ENCODE measurements around the gene GPR162.

The GPR162 gene

DNA sequence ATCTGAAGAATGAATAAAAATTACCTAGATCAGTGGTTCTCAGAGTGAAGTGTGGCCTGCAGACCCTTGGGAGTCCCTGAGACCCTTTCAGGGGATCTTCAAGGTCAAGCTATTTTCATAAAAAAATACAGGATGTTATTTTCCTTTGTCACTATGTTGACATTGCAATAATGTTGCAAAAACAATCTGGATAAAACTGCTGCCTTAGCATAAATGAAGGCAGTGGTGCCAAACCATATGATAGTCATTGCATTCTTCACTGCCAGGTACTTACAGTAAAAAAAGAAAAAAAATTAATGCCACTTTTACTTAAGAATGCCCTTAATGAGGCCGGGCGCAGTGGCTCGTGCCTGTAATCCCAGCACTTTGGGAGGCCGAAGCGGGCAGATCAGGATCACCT lies 34.3 kb upstream of the GPR162 start:
- in situ Hi-C loops (cut with HindIII; ENCODE audit: low sequenced_read_pairs) = no loop called here

DNA sequence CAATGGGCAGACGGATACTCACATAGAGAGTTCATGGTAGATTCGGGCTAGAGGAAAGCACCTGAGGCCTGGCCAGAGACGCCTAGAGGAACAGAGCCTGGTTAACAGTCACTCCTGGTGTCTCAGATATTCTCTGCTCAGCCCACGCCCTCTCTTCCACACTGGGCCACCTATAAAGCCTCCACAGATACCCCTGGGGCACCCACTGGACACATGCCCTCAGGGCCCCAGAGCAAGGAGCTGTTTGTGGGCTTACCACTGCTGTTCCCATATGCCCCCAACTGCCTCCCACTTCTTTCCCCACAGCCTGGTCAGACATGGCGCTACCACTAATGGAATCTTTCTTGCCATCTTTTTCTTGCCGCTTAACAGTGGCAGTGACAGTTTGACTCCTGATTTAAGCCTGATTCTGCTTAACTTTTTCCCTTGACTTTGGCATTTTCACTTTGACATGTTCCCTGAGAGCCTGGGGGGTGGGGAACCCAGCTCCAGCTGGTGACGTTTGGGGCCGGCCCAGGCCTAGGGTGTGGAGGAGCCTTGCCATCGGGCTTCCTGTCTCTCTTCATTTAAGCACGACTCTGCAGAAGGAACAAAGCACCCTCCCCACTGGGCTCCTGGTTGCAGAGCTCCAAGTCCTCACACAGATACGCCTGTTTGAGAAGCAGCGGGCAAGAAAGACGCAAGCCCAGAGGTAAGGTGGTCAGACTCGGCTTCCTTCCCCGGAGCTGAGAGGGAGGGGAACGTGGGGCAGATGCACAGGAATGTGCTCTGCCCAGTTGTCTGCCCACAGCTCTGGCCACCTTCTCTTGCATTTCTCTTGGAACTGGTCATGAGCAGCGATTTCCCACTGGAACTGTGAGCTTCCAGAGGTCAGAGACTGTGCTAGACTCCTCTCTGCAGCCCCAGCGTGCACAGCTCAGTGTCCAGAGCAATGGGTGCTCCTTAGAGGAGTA lies 32.4 kb upstream of the GPR162 start, which contains the start of gene CD4:
CD4 (plus strand) TSS at position 557 of the 953 bp plus-strand sequence. CDS start 10,611 bp downstream, outside the sequence.
- in situ Hi-C loops (cut with HindIII; ENCODE audit: low sequenced_read_pairs) = no loop called here

DNA sequence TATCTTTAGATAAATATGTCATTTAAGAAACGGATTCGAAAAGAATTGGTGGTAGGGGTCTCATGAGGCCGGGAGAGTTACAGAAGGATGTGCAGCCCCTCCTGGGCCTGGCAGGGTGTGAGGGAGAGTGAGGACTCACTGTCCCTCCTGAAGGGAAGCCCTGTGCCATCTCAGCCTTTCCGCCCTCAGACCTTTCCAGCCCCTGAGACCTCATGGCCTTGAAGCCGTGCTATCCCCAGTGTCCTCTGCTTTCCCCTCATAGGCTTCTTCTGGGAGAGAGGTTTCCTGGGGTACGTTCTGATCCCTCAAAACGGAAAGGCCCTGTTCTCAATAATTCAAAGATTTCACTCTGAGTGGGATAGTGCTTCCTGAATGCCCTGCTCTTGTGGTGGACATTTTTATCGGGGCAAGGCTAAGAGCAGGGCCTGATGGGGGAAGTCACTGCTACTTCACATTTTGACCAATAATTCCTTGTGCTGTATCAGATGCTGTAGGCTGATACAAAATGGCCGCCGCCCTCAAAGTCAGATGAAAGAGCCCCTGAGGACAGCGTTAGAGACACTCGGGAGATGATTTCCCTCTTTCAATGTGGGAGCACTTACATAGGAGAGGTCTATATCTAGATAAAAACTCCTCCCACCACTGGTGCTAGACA lies 31.0 kb upstream of the GPR162 start:
- in situ Hi-C loops (cut with HindIII; ENCODE audit: low sequenced_read_pairs) = loop anchor here (5.0 kb wide), 1 partner anchor 123 kb away; no protein-coding TSS in a partner anchor

DNA sequence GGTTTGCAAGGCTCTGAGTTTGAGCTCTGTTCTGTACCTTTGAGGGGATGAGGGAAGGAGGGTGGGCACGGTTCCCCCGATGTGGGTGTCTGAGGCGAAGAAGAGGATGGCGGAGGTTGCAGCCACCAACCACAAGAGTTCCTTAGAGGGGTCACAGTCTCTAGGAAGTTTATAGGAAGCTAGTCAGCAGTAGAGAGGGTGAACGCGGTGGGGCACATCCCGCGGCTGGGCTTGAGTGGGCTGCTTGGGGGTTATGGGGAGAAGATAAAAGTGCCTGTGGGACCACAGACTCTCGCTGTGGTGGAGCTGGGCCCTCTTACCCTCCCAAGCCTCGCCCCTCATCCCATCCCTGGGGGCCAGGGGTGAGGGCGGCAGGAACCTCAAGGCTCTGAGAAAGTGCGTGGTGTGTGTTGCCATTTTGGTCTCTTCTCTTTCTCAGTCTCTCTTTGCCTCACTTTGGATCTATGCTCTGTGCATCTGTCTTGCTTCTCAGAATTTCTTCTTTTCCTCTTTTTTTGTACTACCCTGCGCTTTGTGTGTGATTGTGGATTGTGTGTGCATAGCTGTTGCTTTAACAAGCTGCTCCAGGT lies 29.6 kb upstream of the GPR162 start:
- in situ Hi-C loops (cut with HindIII; ENCODE audit: low sequenced_read_pairs) = loop anchor here (5.0 kb wide), 1 partner anchor 125 kb away; no protein-coding TSS in a partner anchor

DNA sequence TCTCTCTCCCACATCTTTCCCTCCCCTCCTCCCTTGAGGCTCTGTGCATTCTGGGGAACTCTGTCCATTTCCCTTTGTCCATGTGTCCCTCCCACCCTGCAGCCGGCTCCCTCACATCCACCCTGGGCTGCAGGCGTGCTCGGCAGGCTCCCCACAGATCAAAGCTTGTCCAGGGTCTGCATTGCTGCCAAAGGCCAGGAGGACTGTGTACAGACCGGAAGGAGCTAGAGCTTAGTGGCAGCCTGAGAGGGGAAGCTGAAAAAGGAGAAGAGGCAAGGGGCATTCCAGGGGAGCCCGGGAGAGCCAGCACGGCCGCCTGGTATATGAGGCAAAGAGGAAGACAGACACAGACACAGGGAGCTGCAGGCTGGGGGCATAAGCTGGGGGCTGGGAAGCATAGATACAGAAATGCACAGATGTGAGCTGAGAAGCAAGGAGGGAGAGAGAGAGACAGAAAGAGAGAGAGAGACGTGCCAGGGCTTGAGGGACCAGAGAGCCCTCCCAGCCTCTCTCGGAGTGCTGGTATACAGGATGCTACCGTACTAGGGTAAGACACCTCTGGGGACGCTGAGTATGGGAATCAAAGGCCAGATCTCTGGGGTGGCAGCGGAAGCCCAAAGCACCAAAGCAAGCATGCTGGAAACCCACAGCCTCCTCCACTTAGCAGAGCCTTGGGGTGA lies 29.0 kb upstream of the GPR162 start:
- in situ Hi-C loops (cut with HindIII; ENCODE audit: low sequenced_read_pairs) = loop anchor here (5.0 kb wide), 1 partner anchor 125 kb away; no protein-coding TSS in a partner anchor

DNA sequence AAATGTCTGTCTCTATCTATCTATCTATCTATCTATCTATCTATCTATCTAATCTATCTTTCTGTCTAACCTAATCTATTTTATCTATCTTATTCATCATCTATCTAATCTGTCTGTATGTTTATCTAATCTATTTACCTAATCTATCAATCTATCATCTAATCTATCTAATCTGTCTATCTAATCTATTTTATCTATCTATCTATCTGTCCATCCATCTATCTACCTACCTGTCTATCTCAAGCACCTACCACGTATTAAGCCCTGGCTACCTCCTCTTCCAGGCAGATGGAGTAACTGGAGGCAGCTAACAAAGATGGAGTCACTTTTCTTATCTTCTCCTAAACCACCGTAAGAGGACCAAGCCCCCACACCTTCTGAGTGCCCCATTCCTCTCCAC lies 26.5 kb upstream of the GPR162 start:
- in situ Hi-C loops (cut with HindIII; ENCODE audit: low sequenced_read_pairs) = loop anchor here (5.0 kb wide), 1 partner anchor 63 kb away; no protein-coding TSS in a partner anchor

DNA sequence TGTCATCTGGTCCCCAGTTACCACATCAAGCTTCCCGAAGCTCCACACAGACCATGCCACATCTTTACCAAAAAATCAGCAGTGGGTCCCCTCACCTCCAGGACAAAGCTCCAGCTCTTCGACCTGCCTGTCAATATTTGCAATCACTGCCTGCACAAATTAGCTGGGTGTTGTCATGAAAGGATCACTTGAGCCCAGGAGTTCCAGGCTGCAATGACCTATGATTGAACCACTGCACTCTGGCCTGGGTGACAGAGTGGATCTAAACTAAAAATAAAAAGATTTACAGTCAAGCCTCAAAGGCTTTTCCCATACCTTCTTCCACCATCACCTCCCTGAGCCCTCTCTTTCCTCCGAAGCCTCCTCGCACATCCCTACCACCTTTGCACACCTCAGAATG lies 25.0 kb upstream of the GPR162 start:
- in situ Hi-C loops (cut with HindIII; ENCODE audit: low sequenced_read_pairs) = loop anchor here (5.0 kb wide), 1 partner anchor 64 kb away; no protein-coding TSS in a partner anchor

DNA sequence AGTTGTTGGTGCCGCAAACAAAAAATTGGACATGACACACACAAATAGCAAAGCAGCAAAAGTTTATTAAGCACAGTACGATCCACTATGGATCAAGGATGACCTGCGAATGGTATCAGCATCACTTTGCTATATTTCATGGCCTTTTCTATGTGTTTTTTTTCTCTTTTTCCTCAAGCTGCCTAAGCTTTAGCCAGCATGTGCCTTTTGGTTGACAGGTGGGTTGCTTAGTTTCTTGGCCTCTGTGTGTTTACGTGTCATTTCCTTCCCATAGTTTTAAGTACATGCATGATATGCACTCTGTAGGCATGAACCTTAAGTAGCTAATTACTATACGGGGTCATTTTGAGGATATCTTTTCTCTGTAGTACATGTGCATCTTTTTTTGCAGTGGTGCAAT lies 22.5 kb upstream of the GPR162 start:
- in situ Hi-C loops (cut with HindIII; ENCODE audit: low sequenced_read_pairs) = loop anchor here (5.0 kb wide), 1 partner anchor 67 kb away; no protein-coding TSS in a partner anchor

DNA sequence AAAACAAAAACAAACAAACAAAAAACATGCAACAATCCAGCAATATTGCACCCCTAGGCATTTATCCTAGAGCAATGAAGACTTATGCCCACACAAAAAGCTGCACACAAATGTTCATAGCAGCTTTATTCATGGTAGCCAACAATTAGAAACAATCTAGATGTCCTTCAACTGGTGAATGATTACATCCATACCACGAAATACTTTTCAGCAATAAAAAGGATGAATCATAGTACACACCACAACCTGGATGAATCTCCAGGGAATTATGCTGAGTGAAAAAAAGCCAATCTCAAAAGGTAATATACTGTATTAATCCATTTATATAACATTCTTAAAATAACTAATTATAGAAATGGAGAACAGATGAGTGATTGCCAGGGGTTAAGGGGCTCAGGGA lies 14.5 kb upstream of the GPR162 start:
- in situ Hi-C loops (cut with HindIII; ENCODE audit: low sequenced_read_pairs) = no loop called here

DNA sequence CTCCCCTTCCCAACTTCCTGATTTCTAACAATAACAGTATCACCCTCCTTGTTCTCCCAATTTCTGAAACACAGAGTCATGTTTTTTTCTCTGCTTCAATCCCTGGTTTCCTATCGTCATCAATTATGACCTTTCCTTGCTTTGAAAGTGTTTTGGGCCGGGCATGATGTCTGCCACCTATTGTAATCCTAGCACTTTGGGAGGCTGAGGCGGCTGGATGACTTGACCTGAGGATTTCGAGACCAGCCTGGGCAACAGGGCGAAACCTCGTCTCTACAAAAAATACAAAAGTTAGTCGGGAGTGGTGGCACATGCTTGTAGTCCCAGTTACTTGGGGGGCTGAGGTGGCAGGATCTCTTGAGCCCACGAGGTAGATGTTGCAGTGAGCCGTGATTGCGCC lies 12.6 kb upstream of the GPR162 start:
- in situ Hi-C loops (cut with HindIII; ENCODE audit: low sequenced_read_pairs) = no loop called here

DNA sequence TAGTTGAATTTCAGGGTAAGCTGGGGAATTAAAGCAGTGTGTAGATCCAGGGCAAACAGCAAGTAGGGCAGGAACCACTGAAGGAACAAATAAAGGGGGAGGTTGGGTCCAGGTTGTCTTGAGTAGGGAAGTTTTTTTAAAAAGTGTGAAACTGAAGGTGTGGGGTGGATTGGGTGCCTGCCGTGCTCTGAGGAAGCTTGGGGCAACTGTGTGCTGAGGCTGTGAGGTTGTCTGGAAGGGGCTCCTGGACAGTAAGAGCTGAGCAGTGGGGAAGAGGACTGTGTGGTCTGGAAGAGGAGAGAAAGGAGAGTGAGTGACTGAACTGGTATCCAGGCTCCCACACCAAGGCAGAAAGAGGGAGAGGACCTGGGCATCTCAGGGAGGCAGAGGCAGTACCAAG lies 10.9 kb upstream of the GPR162 start:
- in situ Hi-C loops (cut with HindIII; ENCODE audit: low sequenced_read_pairs) = no loop called here

DNA sequence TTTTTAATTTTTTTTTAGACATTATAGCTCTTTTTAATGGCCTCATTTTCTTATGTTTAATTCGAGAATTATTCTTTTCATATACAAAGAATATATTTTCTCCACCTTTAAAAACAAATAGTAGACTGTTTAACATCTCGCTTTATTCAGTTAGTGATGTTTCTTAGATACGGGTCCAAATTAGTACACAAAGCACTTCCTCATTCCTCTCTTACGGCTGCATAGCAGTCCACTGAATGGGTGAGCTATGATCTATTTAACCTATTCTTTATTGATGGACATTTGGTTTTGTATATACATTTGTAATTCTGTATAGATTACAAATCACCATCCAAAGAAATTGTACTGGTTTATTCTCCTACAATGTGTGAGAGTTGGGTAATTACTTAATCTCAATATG lies 8.3 kb upstream of the GPR162 start:
- in situ Hi-C loops (cut with HindIII; ENCODE audit: low sequenced_read_pairs) = no loop called here

DNA sequence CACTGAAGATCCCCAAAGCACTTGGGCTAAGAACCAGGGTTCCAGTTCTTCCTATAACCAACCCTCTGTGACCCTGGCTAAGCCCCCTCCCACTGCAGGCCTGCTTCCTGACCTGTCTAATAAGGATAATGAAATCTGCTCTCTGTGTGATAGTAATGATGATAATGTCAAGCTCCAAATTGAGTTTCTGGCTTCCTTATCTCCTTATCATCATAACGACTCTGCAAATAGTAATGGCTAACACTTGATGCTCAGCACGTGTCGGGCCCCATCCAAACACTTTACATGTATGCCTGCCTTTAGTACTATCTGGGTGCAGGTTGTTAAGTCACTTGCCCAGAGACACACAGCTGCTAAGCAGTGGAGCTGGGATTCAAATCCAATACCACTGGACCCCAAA lies 5.0 kb upstream of the GPR162 start:
- in situ Hi-C loops (cut with HindIII; ENCODE audit: low sequenced_read_pairs) = no loop called here

DNA sequence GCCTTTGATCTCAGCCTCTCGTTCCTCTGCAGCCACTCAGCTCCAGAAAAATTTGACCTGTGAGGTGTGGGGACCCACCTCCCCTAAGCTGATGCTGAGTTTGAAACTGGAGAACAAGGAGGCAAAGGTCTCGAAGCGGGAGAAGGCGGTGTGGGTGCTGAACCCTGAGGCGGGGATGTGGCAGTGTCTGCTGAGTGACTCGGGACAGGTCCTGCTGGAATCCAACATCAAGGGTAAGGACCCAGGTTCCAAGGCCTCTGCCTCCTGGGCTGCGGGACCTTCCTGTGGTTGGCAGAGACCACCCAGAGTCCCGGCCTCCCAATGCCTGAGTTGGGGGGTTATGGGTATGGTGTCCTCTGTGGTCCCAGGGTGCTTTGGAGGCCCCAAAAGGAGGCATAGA lies 4.5 kb upstream of the GPR162 start:
- in situ Hi-C loops (cut with HindIII; ENCODE audit: low sequenced_read_pairs) = no loop called here

DNA sequence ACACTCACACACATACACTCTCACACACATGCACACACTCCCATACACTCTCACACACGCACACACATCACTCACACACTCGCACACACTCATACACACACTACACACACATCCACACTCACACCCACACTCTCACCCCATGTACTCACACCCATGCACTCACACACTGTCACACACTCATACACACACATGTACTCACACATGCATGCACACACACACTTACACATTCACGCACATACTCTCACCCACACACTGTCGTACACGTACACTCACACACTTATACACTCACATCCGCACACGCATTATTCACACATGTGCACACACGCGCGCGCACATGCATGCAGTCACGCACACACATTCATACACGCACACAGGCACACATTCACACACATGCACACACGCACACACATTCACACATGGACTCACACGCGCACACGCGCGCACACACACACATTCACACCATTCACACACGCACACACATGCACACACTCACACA lies 3.9 kb upstream of the GPR162 start:
- in situ Hi-C loops (cut with HindIII; ENCODE audit: low sequenced_read_pairs) = no loop called here

DNA sequence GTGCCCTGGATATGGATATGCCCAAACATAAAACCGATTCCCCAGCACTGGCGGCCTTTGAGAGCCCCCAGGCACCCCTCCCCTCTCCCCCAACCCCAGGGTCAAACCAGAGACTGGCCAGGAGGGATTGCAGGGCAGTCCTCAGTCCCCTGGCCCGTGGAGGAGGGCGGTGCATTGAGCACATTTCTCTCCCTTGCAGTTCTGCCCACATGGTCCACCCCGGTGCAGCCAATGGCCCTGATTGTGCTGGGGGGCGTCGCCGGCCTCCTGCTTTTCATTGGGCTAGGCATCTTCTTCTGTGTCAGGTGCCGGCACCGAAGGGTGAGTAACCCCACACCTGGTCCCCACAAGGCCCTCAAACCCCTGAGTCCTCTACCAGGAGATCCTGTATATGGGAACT lies 3.4 kb upstream of the GPR162 start:
- in situ Hi-C loops (cut with HindIII; ENCODE audit: low sequenced_read_pairs) = no loop called here

DNA sequence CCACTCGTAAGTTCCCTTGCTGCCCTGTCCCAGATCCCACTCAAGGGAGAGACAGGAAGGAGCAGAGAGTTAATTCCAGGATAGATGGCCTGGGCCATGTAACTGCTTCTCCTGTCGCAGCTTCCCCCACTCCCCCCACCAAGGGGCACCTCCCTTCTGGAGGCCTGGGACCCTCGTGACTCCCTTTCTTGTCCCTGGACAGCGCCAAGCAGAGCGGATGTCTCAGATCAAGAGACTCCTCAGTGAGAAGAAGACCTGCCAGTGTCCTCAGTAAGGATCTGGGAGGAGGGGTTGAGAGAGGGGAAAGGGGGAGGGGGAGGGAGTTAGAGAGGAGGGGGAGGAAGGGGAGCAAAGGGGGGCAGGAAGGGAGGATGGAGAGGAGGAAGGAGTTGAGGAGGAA lies 3.0 kb upstream of the GPR162 start:
- in situ Hi-C loops (cut with HindIII; ENCODE audit: low sequenced_read_pairs) = no loop called here

DNA sequence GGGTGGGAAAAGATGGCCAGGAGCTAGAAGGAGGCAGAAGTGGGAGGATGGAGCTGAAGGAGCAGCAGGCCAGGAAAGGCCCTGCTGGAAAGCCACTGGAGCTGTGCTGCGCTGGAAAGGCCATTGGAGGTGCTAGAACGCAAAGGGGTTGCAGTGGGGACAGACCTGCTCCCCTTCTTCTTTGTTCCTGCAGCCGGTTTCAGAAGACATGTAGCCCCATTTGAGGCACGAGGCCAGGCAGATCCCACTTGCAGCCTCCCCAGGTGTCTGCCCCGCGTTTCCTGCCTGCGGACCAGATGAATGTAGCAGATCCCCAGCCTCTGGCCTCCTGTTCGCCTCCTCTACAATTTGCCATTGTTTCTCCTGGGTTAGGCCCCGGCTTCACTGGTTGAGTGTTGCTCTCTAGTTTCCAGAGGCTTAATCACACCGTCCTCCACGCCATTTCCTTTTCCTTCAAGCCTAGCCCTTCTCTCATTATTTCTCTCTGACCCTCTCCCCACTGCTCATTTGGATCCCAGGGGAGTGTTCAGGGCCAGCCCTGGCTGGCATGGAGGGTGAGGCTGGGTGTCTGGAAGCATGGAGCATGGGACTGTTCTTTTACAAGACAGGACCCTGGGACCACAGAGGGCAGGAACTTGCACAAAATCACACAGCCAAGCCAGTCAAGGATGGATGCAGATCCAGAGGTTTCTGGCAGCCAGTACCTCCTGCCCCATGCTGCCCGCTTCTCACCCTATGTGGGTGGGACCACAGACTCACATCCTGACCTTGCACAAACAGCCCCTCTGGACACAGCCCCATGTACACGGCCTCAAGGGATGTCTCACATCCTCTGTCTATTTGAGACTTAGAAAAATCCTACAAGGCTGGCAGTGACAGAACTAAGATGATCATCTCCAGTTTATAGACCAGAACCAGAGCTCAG lies 2.3 kb upstream of the GPR162 start:
- in situ Hi-C loops (cut with HindIII; ENCODE audit: low sequenced_read_pairs) = no loop called here

DNA sequence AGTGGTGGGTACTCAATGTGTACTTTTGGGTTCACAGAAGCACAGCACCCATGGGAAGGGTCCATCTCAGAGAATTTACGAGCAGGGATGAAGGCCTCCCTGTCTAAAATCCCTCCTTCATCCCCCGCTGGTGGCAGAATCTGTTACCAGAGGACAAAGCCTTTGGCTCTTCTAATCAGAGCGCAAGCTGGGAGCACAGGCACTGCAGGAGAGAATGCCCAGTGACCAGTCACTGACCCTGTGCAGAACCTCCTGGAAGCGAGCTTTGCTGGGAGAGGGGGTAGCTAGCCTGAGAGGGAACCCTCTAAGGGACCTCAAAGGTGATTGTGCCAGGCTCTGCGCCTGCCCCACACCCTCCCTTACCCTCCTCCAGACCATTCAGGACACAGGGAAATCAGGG lies 1.5 kb upstream of the GPR162 start:
- in situ Hi-C loops (cut with HindIII; ENCODE audit: low sequenced_read_pairs) = no loop called here
